ENCODE data around the gene RAMP1.
"Not testable (repeated sequence)": the region's sequence is repeated elsewhere in the genome, so short reads cannot be mapped to it uniquely, and the experiment has no call there.

The RAMP1 gene

GRCh38 chr2:237863689-237864443 lies 4.4 kb downstream of the RAMP1 start:
- DNase-seq (ENCODE audit: low read depth, low spot score): peak; percentile 57

- DNase-seq (ENCODE audit: low read depth, low spot score): no peak
These were observed 5.1 kb downstream of the RAMP1 start for GRCh38 chr2:237864444-237864931.

GRCh38 chr2:237864940-237865622 lies 5.7 kb downstream of the RAMP1 start:
- DNase-seq (ENCODE audit: low read depth, low spot score): peak; percentile 56

- DNase-seq (ENCODE audit: low read depth, low spot score): peak; percentile 79
These were observed 6.2 kb downstream of the RAMP1 start for GRCh38 chr2:237865623-237866041.

- peak; percentile 37 for DNase-seq (ENCODE audit: low read depth, low spot score)
These were observed 6.7 kb downstream of the RAMP1 start for GRCh38 chr2:237866101-237866621.

- DNase-seq (ENCODE audit: low read depth, low spot score): no peak
These were observed 8.0 kb downstream of the RAMP1 start for GRCh38 chr2:237867465-237867864.

GRCh38 chr2:237868074-237868473 lies 8.7 kb downstream of the RAMP1 start:
- DNase-seq (ENCODE audit: low read depth, low spot score): not testable (repeated sequence)

GRCh38 chr2:237868631-237869342 lies 9.4 kb downstream of the RAMP1 start:
- no peak for DNase-seq (ENCODE audit: low read depth, low spot score)

GRCh38 chr2:237869343-237870102 lies 10.1 kb downstream of the RAMP1 start:
- DNase-seq (ENCODE audit: low read depth, low spot score): no peak

GRCh38 chr2:237870126-237870525 lies 10.7 kb downstream of the RAMP1 start:
- DNase-seq (ENCODE audit: low read depth, low spot score): no peak

- no peak for DNase-seq (ENCODE audit: low read depth, low spot score)
These were observed 11.6 kb downstream of the RAMP1 start for GRCh38 chr2:237870754-237871651.

- DNase-seq (ENCODE audit: low read depth, low spot score): no peak
These were observed 12.9 kb downstream of the RAMP1 start for GRCh38 chr2:237872178-237872887.

- DNase-seq (ENCODE audit: low read depth, low spot score): no peak
These were observed 14.0 kb downstream of the RAMP1 start for GRCh38 chr2:237873421-237873831.

GRCh38 chr2:237873897-237874551 lies 14.6 kb downstream of the RAMP1 start:
- no peak for DNase-seq (ENCODE audit: low read depth, low spot score)

GRCh38 chr2:237874585-237875161 lies 15.2 kb downstream of the RAMP1 start:
- no peak for DNase-seq (ENCODE audit: low read depth, low spot score)

GRCh38 chr2:237875256-237876060 lies 16.0 kb downstream of the RAMP1 start:
- DNase-seq (ENCODE audit: low read depth, low spot score): no peak

GRCh38 chr2:237876061-237876526 lies 16.7 kb downstream of the RAMP1 start:
- DNase-seq (ENCODE audit: low read depth, low spot score): no peak

- no peak for DNase-seq (ENCODE audit: low read depth, low spot score)
These were observed 17.1 kb downstream of the RAMP1 start for GRCh38 chr2:237876532-237876931.

Measured in ELF-1 (cell line).